Cerebellar nuclear complex (tissue), 1 donor: ENCODE results near the gene MEF2B.
A peak's percentile ranks its signal among the peaks of the same experiment; 100 is the strongest.

Source experiments
- DNase-seq, 2 experiments: peaks; one replicate each; lab custom pipeline; 2025; lab: John Stamatoyannopoulos, UW

MEF2B gene

DNA sequence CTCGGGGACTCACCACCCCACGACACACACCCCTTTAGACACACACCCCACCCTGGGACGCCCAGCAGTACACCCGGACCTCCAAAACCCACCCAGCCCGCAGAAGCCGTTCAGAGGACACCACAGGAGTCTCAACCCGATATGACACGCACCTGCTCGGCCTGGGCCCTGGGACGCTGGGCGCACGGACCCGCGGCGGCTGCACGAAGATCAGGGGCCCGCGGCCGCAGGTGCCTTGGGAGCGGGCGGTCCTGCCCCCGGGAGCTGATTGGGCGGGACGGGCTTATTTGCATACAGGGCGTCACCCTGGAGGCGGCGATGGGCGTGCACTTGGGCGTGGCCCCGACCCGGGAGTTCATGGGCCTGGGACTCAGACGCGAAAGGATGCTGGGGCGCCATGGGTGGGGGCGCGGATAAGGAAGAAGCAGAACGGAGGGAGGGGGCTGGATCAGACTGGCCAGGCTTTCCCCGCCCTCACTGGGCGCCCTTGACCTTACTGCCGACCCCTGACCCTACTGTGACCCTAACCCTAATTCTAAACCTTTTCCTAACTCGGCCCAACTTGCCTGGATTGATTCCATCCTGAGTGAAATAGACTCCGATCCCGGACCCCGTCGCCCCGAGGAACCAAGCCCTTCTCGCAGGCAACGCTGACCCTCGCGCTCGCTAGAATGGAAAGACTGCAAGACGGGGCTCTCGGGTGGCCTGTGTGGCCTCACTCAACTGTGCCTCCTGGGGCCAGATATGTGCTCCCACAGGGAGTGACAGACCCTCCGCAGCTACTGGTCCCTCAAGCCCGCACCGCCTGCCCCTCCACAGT lies at the start of gene MEF2B:
MEF2B (minus strand) TSS at position 211 of the 820 bp plus-strand sequence. CDS start 19,528 bp downstream, outside the sequence.
- no peak for DNase-seq

DNA sequence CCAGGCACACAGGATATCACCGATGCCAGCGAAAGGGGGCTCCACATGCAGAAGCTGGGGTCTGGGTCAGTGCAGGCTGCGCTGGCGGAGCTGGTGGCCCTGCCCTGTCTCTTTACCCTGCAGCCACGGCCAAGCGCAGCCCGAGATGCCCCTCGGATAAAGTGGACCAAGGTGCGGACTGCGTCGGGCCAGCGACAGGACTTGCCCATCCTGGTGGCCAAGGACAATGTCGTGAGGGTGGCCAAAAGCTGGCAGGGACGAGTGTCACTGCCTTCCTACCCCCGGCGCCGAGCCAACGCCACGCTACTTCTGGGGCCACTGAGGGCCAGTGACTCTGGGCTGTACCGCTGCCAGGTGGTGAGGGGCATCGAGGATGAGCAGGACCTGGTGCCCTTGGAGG lies 48.8 kb upstream of the MEF2B start:
- DNase-seq = no peak

- DNase-seq = no peak
Measured at GRCh38 chr19:19217099-19217498, 47.0 kb upstream of the MEF2B start.

DNA sequence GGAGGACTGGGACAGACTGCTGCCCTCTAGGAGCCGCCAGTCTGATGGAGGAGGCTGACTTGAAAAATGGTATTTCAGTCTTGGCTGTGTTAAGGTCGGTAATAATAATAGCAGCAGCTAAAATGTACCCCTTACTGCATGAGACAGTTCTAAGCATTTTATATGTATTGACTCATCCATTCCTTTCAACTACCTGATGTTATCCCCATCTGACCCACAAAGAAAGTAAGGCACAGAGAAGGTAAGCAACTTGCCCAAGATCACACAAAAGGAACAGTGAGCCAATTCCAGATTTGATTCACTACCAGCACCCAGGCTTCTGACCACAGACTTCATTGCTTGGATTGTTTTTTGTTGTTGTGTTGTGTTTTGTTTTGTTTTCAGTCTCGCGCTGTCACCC lies 45.7 kb upstream of the MEF2B start:
- no peak for DNase-seq

DNA sequence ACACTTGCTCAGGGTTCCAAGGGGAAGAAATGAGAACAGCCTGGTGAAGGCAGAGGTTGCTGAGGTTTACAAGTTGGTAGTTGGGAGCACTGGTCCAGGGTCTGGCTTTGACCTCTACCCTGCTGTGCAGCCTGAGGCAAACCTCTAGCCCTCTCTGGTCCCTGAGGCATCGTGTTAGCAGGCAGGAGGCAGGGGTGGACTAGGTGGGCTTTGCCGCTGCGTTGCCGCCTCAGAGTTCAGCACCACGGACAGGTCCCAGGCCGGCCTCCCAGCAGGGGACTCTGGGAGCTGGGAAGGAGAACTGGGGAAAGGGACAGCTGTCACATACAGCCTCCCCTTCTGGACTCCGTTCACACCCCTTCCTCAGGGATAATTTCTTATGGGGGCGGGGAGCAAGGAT lies 44.8 kb upstream of the MEF2B start:
- DNase-seq = no peak

- no peak for DNase-seq
Measured at GRCh38 chr19:19214159-19214490, 44.1 kb upstream of the MEF2B start.

DNA sequence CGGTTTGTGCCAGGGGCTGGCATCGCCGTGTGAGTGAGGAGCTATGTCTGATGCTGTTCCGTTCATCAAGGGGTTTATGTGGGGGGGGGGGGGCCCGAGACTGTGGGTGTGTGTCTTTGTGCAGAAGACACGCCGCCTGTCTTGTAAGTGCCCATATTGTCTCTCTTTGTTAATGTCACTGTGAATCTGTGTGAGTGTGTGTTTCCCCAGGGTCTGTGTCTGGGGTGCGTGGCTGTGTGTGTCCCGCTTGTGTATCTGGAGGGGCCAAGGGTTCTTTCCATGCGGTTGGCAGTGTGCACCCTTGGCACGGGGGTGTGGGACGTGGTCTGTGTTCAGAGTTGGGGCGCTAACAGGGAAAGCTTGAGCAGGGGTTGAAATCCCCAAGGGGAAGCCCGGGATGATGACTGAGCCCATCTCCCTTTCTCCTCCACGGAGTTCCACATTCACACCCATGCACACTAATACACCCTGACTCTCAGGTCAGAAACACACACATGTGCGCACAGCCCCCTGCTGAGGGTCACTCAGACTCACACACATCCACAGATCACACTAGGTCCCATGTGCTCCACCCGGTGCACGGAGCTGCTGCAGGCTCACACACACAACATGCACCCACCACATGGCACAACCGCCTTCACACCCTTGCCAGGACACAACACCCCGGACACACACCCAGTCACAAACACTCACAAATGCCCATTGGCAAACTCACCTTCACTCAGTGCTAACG lies 43.5 kb upstream of the MEF2B start:
- DNase-seq = no peak

DNA sequence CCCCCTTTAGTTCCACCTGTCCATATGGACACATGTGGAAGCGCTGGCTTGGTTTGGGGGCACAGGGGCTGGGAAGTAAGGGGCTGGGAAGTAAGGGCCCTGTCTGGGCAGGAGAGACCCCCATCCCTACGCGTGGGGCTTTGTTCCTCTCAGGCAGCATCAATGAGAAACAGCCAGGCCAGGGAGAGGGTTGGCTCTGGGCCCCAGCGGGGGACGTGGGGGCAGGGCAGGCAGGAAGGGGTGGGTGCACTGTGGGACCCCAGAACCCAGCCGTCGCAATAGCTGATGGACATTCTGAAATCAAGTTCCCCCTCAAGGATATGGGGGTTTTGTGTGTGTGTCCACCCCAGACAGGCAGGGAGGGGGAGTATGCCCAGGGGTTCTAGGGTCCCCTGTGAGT lies 42.9 kb upstream of the MEF2B start:
- no peak for DNase-seq

GRCh38 chr19:19211499-19212420 lies 41.7 kb upstream of the MEF2B start, which contains the start of gene NCAN:
NCAN (plus strand) TSS chr19:19211958; CDS start chr19:19216954, 4,996 bp downstream.
- no peak for DNase-seq

- DNase-seq = no peak
Measured at GRCh38 chr19:19209372-19209771, 39.3 kb upstream of the MEF2B start.

DNA sequence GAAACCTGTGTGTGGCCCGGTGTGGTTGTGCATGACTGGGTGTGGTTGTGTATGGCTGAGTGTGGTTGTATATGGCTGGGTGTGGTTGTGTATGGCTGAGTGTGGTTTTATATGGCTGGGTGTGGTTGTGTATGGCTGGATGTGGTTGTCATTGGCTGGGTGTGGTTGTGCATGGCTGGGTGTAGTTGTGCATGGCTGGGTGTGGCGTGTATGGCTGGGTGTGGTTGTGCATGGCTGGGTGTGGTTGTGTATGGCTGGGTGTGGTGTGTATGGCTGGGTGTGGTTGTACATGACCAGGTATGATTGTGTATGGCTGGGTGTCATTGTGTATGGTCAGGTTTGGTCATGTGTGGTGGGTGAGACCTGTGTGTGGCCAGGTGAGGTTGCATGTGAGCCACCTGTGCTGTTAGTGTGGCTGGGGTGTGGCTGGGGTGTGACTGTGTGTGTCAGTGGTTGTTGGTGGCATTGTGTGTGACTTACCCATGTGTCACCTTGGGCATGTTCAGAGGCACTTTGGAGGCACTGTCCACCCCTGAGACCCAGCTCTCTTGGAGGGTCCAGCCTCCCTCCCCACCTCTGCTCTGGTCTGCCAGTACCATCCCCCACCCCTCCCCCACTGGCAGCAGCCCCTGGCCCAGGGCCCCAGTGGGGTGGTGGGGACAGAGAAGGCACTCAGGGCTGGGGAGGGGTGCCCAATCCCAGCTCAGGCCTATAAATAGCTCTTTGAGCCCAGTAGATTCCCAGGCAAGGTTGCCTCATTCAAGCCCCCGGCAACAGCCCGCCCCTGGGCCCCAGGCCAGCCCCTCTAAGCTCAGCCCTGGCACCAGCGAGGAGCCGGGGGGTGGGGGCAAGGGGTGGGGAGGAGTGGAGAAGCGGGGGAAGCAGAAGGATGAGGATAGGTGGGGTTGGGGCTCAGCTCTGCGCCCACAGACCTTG lies 37.8 kb upstream of the MEF2B start:
- no peak for DNase-seq

GRCh38 chr19:19206938-19207337 lies 36.9 kb upstream of the MEF2B start:
- DNase-seq = no peak

DNA sequence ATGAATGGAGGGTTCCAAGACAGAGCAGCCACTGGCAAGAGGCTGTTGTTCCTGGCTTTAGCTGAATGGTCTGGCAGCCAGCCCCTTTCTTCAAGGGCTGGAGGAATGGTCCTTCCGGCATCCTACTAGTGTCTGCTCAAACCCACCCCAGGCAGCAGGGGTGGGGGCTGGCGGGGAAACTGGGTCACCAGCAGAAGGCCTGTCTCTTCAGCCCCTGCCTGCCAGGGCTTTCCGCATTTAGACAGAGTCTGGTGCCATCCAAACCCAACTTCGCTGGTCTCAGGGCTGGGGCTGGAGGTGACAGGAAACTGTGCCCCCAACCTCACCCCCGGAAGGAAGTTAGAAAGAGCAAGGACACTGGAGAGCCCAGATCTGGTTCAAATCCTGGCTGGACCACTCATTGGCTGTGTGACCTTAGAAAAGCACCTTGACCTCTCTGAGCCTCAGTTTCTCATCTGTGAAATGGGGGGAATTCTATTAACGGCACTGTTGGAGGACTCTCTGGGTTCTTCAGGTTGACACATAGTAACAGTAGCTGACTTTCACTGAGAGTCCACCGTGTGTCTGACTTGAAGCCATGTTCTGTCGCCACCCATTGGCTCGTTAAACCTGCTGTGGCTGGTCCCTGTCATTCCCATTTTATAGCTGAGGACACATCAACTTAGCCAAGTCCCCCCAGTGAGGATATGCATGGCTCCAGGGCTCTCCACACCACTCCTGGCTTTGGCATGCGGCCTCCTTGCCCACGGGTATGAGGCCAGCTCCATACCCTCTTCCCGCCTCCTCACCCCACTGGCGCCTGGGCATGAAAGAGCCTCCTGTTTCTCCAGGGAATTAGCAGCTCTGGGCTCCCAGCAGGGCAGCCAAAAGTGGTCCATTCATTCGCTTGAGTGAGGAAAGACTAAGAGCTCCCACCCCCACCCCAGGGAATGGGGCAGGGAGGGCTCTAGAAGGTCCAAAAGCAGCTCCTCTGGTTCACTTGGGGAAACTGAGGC lies 35.6 kb upstream of the MEF2B start:
- no peak for DNase-seq

GRCh38 chr19:19204181-19204580 lies 34.1 kb upstream of the MEF2B start:
- no peak for DNase-seq

GRCh38 chr19:19203012-19203856 lies 33.2 kb upstream of the MEF2B start, which contains the start of gene NR2C2AP:
NR2C2AP (minus strand) TSS chr19:19203414; CDS start chr19:19203060, 354 bp downstream.
- DNase-seq = peak; percentile 72 to 74

DNA sequence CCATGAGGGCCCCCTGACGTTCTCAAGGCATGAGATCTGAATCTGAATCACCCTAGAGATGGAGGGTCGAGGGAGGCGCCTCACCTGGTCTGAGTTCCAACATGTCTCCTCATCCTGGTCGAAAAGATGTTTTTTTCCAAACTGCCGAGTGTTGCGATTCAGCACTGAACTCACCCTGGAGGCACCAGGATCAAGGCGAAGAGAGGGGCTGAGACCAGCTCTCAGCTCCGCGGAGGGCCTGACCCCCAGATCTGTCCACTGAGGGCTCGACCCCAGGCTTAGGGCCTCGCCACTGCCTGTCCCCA lies 32.6 kb upstream of the MEF2B start:
- DNase-seq = no peak

GRCh38 chr19:19201697-19202630 lies 31.9 kb upstream of the MEF2B start:
- no peak for DNase-seq

- DNase-seq = no peak
Measured at GRCh38 chr19:19193926-19194325, 23.9 kb upstream of the MEF2B start.
